SKM-1 treated with dmso at 0.1 percent for 144 hours (cell line): ENCODE measurements around the gene CTAGE9.

Experiments used
- DNase-seq: peaks from one replicate; lab custom pipeline; 2025; ENCODE audit not compliant: unreplicated experiment; lab: John Stamatoyannopoulos, UW

Gene CTAGE9

DNA sequence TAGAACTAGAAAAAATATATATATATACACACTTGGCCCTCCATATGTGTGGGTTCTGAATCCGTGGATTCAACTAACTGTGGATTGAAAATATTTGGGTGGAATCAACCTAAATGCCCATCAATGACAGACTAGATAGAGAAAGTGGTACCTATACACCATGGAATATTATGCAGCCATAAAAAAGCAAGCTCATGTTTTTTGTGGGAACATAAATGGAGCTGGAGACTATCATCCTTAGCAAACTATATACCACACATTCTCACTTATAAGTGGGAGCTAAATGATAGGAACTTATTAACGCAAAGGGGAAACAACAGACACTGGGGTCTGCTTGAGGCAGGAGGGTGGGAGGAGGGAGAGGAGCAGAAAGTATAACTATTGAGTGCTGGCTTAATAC lies 37.6 kb downstream of the CTAGE9 start:
- no peak for DNase-seq

GRCh38 chr6:131669891-131670290 lies 40.9 kb downstream of the CTAGE9 start:
- DNase-seq, result no peak

- no peak for DNase-seq
These were observed 47.1 kb downstream of the CTAGE9 start for GRCh38 chr6:131663578-131664165.

DNA sequence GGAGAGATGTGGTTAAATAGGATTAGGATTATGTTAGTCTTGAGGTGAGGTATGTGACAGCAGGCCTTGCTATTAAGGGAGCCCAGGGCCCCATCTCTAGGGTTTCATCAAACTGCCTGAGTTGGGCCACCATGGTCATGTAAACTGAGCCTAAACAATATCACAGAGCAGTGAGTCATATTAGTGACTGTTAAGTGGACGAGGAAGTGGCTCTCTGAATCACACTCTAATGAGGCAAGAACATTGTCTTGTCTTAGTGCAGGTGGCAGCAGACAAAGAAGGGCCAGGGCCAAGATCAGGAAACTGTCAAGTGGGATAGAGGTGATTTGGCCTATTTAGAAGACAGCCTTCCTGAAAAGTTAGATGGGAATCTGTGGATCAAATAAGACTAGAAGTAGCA lies 50.6 kb downstream of the CTAGE9 start:
- DNase-seq, result peak; percentile 13
